CD4-positive, alpha-beta T cell treated with Interleukin-17A for 1 hour (primary cell): ENCODE measurements around the gene GYG1.
A peak's percentile ranks its signal among the peaks of the same experiment; 100 is the strongest.

Source experiments
- DNase-seq: peaks from one replicate; pipeline ENCODE4 v3.0.0-alpha.2; 2020

Gene GYG1

DNA sequence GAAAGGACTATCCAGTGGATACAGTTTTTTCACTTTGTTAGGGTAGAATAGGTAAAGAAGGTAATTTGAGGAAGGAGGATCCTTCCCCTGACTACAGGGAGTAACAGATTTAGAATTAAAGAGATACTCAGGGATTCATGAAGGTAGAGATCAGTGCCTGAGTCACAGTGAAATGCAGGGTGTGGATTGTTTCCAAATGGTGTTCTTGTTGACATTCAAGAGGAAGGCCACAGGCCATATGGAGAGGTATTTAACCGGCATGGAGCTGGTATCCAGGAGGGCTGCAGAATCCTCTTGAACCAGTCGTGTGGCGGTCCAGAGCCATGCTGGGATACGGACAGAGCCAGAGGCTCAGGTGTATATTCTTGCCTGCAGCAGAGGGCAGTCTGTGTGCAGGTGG is 28.2 kb downstream of the GYG1 start:
- DNase-seq = no peak

DNA sequence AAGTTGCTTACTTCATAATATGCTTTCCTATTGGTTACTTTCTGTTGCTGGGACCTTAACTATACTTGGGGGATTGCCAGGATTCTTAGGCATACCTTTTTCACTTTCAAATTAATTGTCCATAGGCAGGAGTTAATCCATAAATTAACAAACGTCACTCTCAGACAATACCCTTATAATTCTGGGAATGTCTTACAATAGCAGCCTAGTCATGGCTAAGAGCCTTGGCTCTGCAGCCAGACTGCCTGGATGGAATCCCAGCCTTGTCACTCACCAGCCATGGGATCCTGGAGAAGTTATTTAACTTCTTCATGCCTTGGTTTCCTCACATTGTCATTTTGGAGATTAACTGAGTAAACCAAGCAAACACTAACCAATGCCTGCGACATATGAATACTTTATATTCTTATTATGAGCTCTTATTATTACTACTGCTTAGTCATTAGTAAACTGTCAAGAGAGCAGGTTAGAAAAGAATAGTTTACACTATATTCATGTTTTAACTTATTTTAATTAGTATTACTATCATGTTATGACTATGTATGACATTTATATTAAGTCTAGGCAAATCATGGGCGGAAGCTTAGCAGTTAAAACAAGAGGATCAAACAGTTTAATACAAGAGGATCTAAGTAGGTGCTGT is 29.0 kb downstream of the GYG1 start:
- no peak for DNase-seq

DNA sequence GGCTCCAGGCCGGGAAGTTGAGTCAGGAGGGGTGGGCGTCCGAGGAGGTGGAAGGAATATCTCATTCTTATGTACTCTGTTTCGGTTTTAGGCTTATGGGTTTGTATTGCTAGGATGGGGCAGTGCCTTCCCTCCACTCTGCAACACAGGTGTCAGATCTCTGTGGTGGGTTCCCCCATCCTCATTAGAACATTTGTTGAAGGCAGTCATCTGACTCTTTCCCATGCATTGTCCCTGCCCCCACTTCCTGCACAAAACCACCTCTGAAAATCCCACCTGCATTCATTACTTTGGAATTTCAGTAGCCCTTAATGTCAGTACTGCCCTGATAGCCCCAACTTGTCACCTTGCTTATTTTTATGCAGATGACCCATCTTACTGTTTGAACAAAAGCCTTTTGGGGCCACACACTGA is 29.5 kb downstream of the GYG1 start:
- DNase-seq = no peak

DNA sequence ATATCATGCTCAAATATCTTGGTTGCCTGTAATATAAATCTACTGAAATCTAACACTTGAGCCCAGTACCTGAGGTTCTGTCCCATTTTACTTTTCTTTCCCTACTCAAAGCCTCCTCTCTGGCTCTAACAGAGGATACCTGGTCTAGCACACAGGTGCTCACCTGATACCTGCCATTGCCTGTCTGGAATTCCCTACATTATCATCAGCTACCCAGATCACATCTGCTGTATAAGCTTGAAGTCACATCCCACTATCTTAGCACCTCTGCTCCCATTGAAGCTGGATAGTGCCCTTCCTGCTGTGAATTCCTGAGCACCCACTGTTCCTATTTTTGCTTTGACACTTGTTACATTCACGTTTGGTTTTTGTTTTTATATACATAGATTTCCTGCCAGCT is 30.5 kb downstream of the GYG1 start:
- no peak for DNase-seq

DNA sequence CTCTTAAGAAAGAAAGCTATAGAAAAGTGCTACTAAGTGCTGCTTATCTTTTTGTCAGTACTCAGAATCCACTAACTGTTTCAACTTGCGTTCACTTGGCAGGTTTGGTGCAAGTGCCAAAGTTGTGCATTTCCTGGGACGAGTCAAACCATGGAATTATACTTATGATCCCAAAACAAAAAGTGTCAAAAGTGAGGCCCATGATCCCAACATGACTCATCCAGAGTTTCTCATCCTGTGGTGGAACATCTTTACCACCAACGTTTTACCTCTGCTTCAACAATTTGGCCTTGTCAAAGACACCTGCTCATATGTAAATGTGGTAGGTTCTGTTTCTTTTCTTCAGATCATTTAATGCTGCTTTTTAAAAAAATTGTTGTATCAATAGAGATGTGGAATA is 32.6 kb downstream of the GYG1 start:
- no peak for DNase-seq

DNA sequence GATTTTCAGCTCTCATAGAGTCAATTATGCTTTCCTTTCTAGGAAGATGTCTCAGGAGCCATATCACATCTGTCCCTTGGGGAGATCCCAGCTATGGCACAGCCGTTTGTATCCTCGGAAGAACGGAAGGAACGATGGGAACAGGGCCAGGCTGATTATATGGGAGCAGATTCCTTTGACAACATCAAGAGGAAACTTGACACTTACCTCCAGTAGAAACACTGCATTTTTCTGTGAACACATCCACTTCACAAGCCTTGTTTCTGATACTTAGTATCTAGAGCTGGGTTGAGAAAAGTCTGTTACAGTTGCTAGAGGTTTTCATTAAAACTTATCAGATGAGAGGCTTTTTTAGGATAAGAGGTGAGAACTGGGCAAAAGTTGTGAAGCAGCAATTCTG is 35.4 kb downstream of the GYG1 start:
- no peak for DNase-seq

DNA sequence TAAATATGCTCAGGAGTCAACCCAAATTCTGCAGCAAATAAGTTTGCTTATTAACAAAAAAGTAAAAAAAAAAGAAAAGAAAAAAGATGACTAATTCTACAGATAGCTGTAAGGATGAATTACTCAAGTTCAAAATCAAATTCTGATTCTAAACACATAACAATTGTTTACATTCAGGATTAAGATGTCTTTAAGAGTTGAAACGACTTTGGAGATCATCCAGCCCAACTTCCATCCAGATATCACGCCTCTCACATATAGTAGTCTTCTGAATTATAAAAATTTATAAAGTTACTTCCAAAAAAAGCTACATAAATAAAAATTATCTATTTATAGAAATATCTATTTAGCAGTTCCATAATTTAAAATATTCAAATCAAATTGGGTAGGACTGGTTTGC is 39.8 kb downstream of the GYG1 start:
- DNase-seq = no peak

DNA sequence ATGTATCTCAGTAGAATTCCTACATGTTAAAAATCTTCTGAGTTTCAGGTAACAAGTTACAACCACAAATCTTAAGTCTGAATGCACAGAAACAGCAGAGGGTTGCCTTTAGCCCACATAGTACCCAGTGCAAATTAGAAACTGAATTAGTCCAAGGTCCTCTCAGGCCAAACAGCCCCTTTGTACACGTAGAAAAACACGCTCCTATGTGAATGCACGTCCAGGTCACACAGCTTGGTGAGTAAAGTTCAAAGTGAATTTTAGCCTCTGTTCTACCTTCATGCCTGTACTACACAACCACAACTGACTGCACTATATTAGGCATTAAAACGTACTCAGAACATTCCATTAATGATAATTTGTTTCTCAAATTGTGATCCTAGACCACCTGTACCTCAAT is 46.3 kb downstream of the GYG1 start:
- no peak for DNase-seq

DNA sequence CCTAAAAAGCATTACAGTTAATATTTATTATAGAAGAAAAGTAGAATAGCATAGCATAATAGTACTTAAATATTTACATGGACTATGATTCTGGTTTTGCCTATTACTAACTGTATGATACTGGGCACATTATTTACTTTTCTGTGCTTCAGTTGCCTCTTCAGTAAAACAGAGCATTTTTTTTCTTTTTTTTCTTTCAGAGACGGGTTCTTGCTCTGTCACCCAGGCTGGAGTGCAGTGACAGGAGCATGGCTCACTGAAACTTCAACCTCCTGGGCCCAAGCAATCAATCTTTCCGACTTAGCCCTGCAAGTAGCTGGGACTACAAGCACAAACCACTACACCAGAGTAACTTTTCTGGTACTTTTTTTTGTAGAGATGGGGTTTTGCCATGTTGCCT is 47.0 kb downstream of the GYG1 start:
- no peak for DNase-seq

DNA sequence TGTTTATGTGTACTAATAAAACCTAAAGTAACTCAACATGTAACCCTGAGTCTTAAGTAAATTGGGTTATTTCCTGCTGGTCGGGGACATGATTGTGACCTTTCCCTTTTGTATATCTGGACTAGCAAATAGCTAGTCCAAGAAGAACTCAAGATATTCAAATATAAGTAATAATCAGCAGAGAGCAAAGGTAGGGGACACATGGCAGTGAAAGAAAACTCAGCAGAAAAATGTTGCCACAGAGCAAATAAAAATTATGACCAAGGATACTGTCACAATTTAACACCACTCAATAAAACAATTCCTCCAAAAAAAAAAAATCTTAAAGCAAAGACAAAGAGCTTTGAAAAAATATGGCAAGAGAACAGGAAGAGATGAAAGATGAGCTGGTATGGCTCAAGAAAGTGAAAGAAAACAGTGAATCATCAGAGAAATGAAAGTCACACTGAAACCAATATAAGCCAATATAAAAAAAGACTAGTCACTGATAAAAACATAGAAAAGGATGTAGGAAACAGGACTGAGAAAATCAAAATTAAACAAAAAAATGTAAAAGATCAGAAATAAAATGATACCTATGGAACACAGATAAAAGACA is 51.5 kb downstream of the GYG1 start:
- peak; percentile 15 for DNase-seq

DNA sequence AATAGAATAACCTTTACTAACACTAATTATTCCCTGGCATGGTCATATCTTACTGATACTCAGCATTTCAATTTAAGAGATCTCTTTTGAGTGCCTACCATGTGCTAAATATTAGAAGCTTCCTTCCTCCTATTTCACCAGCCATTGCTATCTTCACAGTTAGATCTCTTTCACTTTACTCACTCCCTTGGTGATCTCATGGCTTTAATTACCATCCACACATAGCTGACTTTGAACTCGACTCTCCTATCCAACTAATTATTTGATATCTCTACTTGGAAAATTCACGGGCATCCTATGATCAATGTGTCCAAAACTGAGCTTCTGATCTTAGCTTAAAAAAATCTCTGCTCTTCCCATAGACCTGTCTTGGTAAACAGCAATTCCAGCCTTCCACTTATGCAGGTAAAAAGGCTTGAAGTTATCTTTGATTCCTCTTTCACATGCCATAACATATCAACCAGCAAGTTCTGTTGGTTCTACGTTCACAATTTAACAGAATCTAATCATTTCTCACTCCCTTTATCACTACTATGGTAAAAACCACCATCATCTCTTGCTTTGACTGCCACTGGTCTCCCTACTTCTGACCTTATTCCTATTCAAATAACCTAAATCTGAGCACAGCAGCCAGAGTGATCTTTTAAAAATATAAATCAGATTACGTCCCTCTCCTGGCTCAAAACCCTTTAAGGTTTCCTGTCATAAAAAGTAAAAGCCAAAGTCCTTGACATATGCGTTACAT is 53.2 kb downstream of the GYG1 start:
- DNase-seq = no peak

DNA sequence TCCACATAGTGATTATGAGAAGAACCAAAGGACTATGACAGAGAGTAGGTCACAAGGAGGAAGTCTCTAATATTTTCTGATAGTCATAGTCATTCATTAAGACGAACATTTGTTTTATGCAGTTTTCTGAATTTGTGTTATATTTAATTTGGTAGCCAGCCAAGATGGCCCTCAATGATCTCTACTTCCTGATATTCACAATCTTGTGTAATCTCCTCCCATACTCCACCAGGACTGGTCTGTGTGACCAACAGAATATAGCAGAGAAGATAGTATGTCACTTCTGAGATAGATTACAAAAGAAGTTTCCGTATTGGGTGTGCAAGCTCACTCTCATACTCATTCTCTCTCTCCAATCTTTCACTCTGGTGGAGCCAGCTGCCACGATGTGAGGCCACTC is 64.2 kb downstream of the GYG1 start:
- no peak for DNase-seq

DNA sequence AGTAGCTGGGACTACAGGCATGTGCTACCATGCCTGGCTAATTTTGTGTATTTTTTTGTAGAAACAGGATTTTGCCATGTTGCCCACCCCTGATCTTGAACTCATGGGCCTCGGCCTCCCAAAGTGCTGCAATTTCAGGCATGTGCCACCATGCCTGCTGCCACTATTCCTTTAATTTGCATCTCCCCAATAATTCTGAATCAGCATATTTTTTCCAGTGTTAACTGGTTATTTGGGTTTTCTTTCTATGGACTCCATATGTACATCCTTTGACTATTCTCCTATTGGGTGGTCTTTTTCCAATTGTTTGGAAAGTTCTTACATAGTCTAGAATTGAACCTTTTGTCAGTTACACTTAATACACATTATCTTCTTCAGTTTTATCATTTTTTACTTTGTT is 66.9 kb downstream of the GYG1 start:
- DNase-seq = no peak

DNA sequence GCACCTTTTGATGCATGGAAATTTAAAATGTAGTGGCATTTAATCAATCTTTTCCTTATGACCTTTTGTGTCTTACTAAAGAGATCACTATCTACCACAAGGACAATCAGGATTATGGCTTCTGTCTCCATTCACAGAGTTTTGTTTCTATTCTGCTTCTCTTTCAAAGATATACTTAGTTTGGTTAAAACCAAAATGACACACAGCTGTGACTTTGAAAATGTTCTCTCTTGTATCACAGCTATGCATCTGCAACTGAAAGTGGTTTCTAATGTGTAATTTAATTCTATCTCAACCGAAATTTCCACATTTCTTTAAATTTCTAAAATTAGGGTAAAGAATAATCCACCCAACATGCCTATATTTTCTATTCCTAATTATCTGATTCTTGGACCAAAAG is 67.3 kb downstream of the GYG1 start:
- no peak for DNase-seq

DNA sequence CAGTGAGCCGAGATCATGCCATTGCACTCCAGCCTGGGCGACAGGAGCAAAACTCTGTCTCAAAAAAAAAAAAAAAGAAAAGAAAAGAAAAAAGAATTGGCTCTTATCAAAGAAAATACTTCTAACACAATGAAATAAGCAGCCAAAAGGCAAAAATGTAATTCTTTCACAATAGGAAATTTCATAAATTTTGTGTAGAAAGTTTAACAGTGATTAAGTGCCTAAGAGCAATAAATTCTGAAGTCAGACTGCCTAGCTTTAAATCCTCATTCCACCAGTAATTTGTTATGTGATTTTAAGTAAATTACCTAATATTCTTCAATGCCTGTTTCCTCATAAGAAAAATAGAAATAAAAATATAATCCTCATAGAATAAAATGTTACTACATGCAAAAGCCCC is 70.4 kb downstream of the GYG1 start:
- no peak for DNase-seq

DNA sequence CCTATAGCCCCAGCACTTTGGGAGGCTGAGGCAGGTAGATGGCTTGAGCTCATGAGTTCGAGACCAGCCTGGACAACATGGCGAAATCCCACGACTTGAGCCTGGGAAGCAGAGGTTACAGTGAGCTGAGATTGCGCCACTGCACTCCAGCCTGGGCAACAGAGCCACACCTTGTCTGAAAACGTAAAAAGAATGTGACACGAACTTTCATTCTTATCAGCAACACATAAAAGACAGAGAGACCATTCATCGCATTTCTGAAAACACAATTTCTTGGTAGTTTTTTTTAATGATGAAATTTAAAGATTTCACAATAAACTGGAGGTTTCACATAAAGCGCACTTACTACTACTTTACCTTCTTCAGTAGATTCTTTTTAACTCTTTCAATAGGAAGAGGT is 76.5 kb downstream of the GYG1 start:
- no peak for DNase-seq
